NCI-H1105 (cell line): ENCODE data around the gene NEDD4L.
"Not testable (repeated sequence)": the region's sequence is repeated elsewhere in the genome, so short reads cannot be mapped to it uniquely, and the experiment has no call there.

Experiments
- DNase-seq: peaks from one replicate; lab custom pipeline; 2025; lab: John Stamatoyannopoulos, UW

The NEDD4L gene

DNA sequence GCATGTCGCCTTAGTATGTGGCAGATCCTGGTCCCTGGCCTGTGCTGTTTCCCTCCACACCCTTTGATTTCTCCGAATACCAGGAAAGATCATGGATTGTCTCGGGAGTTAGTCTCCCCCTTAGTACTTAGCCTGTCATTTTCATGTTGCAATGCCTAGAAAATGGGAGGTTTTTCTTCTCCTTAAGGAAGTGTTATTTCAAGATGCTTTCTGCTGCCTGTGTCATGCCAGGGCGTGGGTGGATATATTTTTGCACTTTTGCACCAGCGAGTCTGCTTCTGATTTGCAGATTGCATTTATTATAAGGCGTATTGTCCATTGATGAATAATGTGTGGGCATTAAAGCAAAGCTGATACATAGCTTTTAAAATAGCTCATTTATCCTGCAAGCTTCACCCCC, 223.5 kb downstream of the NEDD4L start:
- DNase-seq = no peak

DNA sequence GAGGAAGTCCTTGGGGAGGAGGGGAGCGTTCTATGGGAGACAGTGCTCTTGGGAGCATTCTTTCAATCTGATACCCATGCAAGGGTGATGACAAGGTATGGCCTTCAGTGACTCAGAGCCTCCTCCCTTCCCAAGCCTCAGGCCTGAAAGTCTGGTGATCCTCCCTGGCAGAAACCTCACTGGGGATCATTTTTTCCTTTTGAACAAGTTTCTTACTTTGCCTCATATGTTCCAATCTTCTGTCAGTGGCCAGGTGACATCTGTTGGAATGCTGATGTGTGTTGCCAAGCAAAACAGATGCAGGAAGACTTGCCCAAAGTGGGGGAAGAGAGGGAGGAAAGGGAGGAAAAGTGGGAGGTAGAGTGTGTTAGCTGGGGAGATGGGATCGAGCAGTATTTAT, 224.8 kb downstream of the NEDD4L start:
- DNase-seq = no peak

DNA sequence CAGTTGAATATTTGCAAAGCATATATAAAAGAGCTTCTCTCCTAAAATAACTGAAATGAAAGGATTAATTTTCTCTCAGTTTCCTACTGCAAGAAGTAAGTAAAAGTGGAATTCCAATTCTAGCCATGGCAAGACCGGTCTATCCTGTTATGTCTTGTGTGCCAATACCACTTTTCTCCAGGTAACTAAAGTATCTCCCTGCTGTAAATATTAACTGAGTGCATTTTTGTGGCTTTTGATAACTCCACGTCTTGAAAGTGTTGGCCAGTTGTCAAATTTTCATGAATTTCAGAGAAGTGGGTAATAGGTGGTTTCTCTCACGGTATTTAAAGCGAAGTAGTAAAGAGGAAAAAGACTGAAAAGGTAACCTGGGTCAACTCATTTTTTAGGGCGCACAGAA, 225.9 kb downstream of the NEDD4L start:
- no peak for DNase-seq

DNA sequence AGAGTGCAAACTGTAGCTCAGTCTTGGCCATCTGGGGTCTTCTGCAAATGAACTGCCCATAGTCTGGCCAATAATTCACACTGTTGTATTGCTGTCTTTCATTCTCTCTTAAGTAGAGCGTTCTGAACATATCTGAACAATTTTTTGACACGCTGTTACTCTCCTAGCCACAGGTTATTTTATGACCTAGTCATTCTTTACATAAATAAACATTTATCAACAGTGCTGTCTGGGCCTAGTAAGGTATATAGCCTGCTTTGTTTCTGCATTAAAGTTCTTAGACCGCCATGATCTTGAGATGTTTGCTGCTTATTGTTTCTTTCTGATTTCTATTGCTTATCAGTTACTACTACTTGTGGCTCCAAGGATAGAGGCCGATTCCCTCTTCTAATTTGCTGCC, 226.4 kb downstream of the NEDD4L start:
- DNase-seq = no peak

DNA sequence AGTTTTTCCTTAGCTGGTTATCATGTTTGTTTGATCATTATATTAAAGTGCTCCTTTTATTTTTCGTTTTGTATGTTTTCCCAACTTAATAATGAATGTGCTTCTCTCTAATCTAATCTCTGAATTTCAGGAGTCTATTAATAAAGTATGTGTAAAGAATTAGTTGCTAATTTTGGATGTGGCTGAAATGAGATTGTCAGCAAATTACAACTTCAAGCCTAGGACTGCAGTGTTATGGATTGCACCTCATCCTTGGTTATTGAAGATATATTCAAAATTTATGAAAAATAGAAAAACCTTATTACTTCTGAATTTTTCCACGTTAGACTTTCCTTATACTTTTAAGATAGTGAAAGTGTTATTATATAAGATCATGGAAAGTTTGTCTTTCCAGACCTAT, 227.7 kb downstream of the NEDD4L start:
- no peak for DNase-seq

DNA sequence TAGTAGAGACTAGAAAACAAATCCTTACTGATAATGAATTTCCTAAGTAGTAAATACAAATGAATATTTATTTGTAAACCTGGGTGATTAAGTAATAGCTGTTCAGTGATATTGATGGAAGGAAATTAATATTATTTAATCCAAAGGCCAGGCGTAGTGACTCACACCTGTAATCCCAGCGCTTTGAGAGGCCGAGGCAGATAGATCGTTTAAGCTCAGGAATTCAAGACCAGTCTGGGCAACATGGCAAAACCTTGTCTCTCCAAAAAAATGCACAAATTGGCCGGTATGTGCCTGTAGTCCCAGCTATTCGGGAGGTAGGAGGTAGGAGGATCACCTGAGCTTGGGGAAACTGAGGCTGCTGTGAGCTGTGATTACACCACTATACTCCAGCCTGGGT, 228.2 kb downstream of the NEDD4L start:
- DNase-seq = no peak

DNA sequence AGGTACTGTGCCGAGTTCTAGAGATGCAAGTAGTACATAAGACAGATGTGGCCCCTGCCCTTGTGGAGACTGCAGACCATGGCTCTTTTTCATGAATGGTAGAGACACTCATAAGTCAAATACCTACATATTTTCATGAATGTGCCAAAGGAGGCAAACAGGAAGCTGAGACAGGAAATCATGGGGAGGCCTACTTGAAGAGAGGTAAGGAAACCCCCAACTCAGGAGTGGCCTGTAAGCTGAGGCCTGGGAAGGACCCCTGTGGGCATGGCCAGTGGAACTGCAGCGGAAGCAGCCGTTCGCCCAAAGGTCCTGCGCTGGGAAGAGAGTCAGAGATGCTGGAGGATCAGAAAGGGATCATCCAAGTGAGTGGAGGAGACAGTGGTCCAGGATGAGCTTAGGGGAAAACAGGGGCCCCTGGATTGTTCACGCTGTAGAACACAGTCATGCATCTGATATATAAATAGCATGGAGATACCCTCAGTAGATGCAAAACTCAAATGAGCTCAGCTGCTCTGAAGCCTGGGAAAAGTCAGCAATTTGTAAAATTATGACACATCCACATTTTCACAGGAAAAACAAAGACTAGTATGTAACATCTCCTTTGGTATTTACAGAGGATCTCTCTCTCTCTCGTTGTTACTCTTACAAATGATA, 228.9 kb downstream of the NEDD4L start:
- DNase-seq = no peak

DNA sequence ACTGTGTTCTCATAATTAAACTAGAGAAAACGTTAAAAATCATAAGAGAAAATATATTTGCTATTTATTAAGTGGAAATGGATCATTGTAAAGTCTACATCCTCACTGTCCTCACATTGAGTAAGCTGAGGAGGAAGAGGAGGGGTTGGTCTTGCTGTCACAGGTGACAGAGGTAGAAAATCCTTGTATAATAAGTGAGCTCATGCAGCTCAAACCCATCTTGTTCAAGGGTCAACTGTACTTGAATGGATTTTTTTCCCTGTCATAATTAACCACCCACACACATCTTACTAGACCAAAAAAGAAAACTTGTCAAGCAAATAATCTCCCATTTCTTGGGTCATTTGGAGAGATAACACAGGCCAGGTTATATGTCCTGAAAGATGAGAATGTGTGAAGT, 231.2 kb downstream of the NEDD4L start:
- no peak for DNase-seq

DNA sequence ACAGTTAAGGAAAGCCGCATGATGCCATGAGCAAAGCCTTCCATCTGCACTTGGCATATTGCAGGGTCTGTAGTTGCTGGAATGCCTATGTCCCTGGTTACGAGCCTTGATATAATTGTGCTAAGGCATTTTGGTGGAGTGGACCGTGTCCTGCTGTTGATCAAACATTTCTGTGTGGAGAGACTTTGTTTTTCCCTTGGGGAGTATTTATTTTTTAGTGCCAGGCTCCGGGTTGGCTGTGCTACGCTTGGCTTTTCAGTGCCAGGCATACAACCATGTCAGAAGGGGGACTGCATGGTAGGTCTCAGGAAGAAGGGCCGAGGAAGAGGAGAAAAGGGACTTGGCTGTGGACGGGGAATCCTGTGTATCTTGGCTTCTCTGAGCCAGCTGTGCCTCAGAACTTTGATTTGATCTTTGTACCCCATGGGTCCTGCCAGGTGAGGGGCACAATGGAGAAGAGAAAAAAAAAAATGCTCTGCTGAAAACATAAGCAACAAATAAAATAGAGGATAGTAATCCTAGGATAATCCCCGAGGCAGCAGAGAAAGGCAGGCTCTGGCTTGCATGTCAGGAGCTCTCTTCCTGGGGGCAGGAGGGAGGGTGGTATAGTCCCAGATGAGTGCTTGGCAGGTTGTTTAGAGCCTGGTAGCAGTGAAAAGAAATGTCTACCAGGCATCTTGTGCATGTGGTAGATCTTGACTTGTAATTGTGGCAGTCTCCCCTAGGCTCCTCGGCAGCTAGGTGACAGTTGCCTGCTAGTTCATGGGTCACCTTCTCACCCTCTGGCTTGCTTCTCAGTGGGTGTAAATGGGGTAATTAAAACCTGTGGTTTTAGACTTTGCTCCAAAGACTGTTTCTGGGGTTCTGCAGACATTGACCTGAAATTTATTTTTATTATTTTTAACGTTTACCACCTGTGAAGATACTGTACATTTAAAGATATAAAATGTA, 233.0 kb downstream of the NEDD4L start:
- no peak for DNase-seq

DNA sequence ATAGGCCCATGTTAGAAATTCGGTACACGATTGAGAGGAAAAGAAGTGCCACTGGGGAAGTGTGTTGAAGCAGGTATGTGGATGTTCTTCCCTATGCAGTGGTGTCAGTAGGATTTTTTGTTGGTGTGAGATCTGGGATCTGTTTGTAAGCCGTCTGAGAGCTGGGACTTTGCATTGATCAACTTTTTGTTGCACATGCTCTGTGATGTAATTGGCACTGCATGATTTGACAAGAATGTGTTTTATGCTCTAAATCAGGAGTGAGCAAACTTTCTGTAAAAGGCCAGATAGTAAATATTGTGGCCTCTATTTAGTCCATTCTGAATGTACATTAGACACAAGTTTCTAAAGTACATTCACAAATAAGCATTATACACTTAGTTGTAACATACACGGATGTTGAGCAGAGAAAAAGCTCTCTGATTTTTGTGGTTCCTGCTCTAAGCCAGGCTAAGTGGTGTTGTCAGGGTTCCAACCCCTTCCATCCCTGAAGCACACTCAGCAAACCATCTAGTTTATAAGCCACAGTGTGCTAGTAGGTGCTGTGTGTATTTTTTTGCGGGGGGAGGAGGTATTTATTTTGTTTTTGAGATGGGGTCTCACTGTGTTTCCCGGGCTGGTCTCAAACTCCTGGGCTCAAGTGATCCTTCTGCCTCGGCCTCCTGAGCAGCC, 235.6 kb downstream of the NEDD4L start:
- DNase-seq = no peak

DNA sequence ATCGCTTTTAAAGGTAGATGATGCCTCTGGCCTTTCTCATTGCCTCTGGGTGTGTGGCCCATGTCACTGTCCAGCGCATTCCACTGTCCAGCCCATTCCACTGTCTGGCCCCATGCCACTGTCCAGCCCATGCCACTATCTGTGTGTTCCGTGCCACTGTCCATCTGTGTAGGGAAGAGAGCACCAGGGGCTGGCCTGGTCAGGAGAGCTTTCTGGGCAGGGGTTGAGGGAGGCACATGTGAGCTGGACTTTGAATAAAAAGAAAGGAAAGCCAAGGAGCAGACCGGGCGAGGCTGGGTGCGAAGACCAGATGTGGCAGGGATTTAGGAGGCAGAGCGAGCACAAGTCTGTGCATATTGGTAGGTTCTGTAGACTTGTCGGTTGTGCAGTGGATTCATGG, 236.2 kb downstream of the NEDD4L start:
- no peak for DNase-seq

DNA sequence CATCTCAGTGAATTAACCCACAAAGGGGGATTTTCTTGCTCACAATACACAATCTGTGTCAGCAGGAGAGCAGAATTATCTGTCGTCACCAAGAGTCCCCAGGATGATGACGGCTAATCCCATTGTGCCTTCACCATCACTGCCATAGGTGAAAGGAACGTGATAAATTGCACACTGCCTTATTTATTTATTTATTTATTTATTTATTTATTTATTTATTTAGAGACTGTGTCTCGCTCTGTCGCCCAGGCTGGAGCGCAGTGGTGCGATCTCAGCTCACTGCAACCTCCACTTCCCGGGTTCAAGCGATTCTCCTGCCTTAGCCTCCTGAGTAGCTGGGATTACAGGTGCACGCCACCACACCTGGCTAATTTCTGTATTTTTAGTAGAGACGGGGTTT, 238.8 kb downstream of the NEDD4L start:
- not testable (repeated sequence) for DNase-seq

DNA sequence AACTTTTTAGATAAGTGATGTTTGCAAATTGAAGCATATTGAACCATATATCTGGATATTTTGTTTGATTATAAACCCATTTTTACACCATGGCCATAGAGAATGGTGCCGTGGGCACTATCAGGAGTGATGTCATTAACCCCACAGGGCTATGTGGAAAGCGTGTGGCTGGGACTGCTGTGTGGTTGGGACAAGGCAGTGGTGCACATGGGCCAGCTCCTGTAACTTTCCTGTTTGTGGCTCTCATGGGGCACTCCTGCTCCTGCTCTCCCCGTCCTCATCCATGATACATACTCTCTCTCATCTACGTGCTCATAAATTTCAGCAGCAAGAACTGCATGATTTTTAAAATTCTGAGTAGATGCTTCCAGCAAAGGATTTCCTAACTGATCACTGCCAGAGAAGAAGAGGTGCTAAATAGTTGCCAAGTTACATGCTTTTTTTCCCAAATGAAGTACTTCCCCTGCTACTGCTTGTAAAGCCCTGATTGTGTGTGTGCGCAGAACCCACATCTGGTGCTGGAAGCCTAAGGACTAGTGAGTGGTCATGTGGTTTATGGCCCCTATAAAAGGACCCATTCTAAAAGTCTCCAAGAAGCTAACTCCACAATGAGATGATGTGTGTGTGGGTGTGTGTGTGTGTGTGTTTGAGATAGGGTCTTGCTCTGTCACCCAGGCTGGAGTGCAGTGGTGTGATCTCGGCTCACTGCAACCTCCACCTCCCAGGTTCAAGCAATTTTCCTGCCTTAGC, 240.8 kb downstream of the NEDD4L start:
- DNase-seq = no peak

DNA sequence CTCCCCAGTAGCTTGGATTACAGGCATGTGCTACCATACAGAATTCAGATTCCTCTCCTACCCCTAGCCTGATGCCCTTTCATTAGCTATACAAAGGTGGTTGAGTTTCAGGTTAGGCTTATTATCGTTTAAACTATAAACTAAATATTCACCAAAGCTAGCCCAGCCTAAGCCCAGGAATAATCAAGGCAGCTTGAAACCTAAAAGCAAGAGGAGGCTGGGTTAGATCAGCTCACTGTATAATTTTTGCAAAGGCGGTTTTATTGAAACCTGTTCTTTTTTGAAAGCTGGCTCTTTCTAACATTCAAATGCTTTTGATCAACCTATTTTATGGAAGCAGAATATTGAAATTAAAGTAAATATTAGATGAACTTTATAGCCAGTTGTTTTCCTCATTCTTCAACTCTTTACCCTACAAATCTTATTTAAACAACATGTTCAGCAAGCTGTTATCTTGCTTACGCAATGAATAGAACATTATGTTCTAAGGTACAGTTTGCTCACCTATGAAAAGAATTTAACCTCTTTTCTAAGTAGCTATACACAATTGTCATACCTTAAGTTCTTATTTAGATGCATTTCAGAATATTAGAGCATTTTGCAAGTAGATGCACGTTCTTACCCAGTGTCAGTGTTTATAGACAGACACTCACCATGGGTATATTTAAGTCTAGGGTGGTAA, 241.6 kb downstream of the NEDD4L start:
- DNase-seq = no peak

DNA sequence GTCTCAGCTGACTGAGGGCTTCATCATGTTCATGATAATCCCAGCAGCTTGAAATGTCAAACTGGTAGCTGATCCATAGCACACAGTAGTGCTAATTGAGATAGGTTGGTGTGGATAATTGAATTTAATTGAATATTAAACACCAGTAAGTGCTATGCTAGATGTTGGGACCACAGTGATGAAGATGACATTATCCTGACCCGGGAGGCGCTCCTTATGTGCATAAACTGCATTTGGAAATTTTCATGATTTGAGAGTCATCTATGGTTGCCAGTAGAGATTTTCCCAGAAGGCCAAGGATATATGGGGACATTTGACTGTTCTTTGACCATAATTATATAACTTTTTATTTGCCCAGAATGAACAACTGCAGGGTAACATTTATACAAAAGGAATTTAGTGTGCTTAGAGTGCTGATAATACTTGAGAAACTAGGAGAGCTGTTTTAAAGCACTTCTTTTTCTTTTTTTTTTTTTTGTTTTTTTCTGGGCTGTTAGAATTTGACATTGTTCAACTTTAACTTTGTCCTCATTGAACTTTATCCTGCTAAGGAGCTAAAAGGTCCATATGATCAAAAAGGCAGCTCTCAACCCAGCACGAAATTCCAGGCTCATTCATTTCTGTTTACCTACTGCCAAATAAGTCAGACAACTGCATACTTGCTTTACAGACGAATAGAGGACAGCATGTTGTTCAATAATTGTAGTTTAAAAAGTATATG, 242.8 kb downstream of the NEDD4L start:
- no peak for DNase-seq

DNA sequence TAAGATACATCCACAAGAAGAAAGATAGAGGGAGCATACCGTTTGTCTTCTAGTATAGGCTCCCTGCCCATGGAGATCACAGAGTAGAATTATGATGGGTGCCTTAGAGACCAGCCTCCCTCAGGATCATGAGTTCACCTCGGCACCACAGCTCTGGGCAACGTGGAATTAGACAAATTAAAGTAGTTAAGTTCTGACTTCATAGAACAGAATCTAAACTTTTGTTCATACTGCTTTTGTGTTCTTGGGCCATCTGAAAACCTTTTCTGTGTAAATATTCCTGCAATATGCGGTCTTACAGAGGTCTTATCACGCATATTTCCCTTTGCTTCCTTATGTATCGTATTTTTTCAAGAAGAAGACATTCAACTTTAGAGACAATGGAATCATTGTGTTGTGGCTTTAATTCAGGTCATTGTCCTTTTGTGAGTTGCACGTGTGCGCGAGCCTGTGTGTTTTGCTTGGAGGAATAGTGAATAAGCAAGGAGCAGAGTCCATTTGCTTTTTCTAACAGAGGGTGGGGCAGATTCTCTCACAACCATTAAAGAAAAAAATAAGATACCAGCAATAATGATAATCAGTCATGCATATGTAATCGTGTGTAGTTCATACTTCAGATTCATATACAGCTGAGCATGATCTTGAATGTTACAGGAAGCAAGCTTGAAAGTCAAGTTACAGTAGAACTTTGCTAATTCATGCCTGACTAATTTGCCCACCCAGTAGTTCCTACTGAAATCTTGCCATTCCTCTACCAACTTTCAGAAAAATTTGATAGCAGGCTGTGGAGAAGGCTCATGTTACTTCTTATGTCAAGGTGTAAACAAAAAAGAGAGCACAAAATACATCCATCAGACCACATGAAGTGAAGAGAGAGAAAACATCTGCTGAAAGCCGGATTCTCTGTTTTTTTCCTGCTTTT, 243.6 kb downstream of the NEDD4L start:
- DNase-seq = no peak

DNA sequence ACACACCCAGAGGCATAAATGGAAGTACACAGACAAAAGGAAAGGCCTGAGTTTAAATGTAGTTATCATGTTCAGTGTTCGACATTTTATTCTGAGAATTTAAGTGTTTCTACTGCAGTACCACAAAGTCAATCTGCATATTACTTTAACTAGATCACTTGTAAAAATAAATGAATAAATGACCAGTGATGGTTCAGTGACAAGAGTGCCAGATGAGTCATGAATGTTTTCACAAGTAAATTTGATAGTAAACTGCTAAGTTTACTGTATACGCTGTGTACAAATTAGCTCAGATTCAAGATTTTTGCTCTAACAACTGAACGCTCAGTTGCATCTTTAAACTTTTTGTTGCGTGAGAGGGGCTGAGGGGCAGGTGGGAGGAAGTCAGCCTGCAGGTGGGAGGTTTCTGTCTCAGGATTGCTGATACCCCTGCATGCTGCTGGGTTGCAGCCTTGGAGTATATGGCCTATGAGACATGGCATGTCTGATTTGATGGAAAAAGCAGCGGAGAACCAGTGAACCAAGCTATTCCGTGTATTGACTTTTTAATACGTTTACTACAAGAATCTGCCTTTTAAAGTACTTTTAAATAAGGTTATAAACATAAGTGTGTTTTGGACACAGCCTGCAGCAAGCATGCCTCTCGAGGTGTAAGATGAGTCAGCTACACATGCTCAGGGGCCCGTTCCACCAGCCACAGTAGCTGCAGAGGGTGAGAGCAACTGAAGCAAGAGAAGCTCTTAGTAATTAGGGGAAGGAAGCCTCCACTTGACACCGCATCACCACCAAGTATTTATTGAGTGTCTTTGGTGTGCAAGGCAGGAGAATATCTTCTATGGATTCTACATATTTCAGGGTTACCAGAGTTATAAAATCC, 245.1 kb downstream of the NEDD4L start:
- DNase-seq = no peak

DNA sequence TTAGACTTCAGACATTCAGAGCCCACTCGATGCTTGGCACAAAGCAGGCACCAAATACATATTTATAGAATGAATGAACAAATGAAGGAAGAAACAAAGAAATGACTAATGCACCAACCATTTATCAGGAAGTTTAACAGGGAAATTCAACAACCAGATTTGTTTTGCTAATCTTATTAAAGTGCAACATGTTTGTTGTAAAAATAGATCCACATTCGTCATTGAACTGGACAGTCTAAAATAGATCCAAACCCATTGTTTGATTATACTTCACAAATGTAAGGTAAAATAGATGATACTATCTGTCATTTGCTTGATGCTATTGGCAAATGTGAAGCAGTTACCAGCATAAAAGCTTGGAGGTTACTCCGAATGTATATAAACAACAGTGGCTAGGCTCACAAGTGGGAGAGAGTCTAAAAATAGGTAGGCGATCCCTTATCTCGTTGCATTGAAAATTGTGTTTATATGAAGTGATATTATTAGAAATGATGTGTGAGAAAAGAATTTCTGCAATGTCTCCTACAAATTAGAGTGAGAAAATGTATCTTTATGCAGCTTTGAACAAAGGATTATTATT, 246.2 kb downstream of the NEDD4L start:
- DNase-seq = no peak
